ENCODE measurements around the gene B3GNT9.

DNA sequence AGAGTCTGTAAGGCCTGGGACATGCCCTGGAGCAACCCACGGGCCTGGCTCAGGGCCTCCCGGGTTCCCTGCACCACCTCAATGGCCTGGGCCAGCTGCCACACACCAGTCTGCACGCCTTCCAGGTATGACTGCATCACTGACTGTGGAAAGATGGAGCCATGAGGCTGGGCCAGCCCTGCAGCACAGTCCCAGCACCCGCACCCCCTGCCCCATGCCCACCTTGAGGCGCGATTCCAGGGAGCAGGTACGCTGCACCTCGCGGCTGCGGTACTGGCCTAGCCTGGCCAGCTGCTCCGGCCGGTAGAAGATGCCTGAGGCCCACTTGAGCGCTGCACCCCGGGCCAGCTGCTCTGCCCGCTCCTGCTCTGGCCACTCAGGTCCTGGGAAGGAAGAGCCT lies 38.0 kb upstream of the B3GNT9 start:
- TF ChIP-seq, protein P1, sequence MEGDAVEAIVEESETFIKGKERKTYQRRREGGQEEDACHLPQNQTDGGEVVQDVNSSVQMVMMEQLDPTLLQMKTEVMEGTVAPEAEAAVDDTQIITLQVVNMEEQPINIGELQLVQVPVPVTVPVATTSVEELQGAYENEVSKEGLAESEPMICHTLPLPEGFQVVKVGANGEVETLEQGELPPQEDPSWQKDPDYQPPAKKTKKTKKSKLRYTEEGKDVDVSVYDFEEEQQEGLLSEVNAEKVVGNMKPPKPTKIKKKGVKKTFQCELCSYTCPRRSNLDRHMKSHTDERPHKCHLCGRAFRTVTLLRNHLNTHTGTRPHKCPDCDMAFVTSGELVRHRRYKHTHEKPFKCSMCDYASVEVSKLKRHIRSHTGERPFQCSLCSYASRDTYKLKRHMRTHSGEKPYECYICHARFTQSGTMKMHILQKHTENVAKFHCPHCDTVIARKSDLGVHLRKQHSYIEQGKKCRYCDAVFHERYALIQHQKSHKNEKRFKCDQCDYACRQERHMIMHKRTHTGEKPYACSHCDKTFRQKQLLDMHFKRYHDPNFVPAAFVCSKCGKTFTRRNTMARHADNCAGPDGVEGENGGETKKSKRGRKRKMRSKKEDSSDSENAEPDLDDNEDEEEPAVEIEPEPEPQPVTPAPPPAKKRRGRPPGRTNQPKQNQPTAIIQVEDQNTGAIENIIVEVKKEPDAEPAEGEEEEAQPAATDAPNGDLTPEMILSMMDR (IDR thresholded peaks at IDR 0.05 in 2 of 3, conservative IDR thresholded peaks at IDR 0.05 in 1 of 3; ENCODE audit: borderline replicate concordance in 1 of 3, insufficient read depth in 1 of 3, low read depth in 2 of 3, low read length in 2 of 3): no peak
- TF ChIP-seq TCF7L2 (IDR thresholded peaks at IDR 0.05; ENCODE audit: borderline replicate concordance, extremely low read depth, insufficient read depth, insufficient read length) (no peak), POLR2A (IDR thresholded peaks at IDR 0.05; ENCODE audit: borderline replicate concordance, extremely low read depth, insufficient read depth, insufficient read length) (no peak), EZH2 (IDR thresholded peaks at IDR 0.05) (no peak), CEBPB (IDR thresholded peaks at IDR 0.05; ENCODE audit: low read depth) (no peak), ZFX (IDR thresholded peaks at IDR 0.05) (no peak), ELF1 (IDR thresholded peaks at IDR 0.05; ENCODE audit: borderline replicate concordance, low read depth) (no peak), POLR2AphosphoS5 (IDR thresholded peaks at IDR 0.05; ENCODE audit: low read depth, low read length) (no peak), RAD21 (IDR thresholded peaks at IDR 0.05; ENCODE audit: low read depth) (no peak)
- TF ChIP-seq, protein P2, sequence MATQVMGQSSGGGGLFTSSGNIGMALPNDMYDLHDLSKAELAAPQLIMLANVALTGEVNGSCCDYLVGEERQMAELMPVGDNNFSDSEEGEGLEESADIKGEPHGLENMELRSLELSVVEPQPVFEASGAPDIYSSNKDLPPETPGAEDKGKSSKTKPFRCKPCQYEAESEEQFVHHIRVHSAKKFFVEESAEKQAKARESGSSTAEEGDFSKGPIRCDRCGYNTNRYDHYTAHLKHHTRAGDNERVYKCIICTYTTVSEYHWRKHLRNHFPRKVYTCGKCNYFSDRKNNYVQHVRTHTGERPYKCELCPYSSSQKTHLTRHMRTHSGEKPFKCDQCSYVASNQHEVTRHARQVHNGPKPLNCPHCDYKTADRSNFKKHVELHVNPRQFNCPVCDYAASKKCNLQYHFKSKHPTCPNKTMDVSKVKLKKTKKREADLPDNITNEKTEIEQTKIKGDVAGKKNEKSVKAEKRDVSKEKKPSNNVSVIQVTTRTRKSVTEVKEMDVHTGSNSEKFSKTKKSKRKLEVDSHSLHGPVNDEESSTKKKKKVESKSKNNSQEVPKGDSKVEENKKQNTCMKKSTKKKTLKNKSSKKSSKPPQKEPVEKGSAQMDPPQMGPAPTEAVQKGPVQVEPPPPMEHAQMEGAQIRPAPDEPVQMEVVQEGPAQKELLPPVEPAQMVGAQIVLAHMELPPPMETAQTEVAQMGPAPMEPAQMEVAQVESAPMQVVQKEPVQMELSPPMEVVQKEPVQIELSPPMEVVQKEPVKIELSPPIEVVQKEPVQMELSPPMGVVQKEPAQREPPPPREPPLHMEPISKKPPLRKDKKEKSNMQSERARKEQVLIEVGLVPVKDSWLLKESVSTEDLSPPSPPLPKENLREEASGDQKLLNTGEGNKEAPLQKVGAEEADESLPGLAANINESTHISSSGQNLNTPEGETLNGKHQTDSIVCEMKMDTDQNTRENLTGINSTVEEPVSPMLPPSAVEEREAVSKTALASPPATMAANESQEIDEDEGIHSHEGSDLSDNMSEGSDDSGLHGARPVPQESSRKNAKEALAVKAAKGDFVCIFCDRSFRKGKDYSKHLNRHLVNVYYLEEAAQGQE (IDR thresholded peaks at IDR 0.05; ENCODE audit: low read depth): no peak

All from HCT116 (cell line).